ENCODE data around the gene WDR91.

- TF ChIP-seq POLR2A (IDR thresholded peaks at IDR 0.05; ENCODE audit: extremely low read depth, insufficient read length) = no peak
- TF ChIP-seq CTCF (IDR thresholded peaks at IDR 0.05; ENCODE audit: low read depth, low read length) = no peak
- TF ChIP-seq MAX (IDR thresholded peaks at IDR 0.05; ENCODE audit: low read depth, low read length) = no peak
Observed at GRCh38 chr7:135169964-135170273, 41.4 kb downstream of the WDR91 start.

Data from NB4 (cell line).